Cardiac muscle cell (in vitro differentiated cells and primary cell): ENCODE results near the gene CHD9NB. TPM values are rescaled to one million over a fixed set of nuclear protein-coding genes. Genes with fewer than 3 reads are reported as not detected.

Experiments used
- DNase-seq, 2 donors: peaks; one replicate each; pipeline versions ENCODE4 v3.0.0 to v3.0.0-alpha.2; 2010 to 2017; ENCODE audit warnings: low read depth in 1 of 2, low spot score in 1 of 2
- H3K27ac ChIP-seq: fragments of 200-600 bp; sonication (generic); 2 replicates; pipeline ENCODE4 v1.5.1; 2016
- H3K27me3 ChIP-seq: fragments of 200-600 bp; sonication (generic); 2 replicates; pipeline ENCODE4 v1.6.0; 2016; ENCODE audit warnings: control low read depth
- H3K36me3 ChIP-seq: fragments of 200-600 bp; sonication (generic); 2 replicates; pipeline ENCODE4 v1.5.1; 2016; ENCODE audit warnings: control low read depth
- H3K4me1 ChIP-seq: fragments of 200-600 bp; sonication (generic); 2 replicates; pipeline ENCODE4 v1.8.1; 2017; ENCODE audit warnings: low read depth, mild to moderate bottlenecking, mixed run types
- H3K4me3 ChIP-seq: fragments of 200-600 bp; sonication (generic); 2 replicates; pipeline ENCODE4 v1.5.1; 2016; ENCODE audit warnings: mild to moderate bottlenecking
- H3K9me3 ChIP-seq: fragments of 200-600 bp; sonication (generic); 2 replicates; pipeline ENCODE4 v1.5.1; 2017; ENCODE audit warnings: low read depth, mild to moderate bottlenecking, control low read depth
- CTCF ChIP-seq: IDR thresholded peaks from 2 replicates; pipeline ENCODE4 v1.5.1; 2012; ENCODE audit warnings: low read depth, mild to moderate bottlenecking, low read length
- polyA plus RNA-seq: library from polyadenylated mRNA; unstranded; fragments of >200 nt; fragmentation: Nextera tagmentation; extraction: Ambion mirVana; gene quantifications from 2 replicates; pipeline ENCODE4 v1.2.1, GENCODE V29; 2016
- total RNA-seq: library from RNA; depleted of rRNA; stranded (reverse); fragments of >200 nt; gene quantifications from 2 replicates; pipeline ENCODE4 v1.2.3, GENCODE V29; 2016

CHD9NB gene
- total RNA-seq (0.12 TPM in 1 of 2 replicates, not detected in the other), polyA plus RNA-seq (not detected in 2 replicates)

GRCh38 chr16:53052519-53053501 lies at the start of gene CHD9NB:
Gene CHD9NB, minus strand, starts transcription at chr16:53052897. Its CDS starts 8,739 bp downstream, at chr16:53044158.
- no peak for TF ChIP-seq CTCF
- Histone ChIP-seq H3K27me3 (no peaks in the 10 kb centered on the region), H3K4me3 (no peak within 1 kb of the TSS), H3K27ac (no peak within 1 kb of the TSS), H3K4me1 (no peaks in the 10 kb centered on the region), H3K36me3 (no peaks in the 10 kb centered on the region), H3K9me3 (no peaks in the 10 kb centered on the region)
- DNase-seq: peak in 1 of 2 donors; percentile 86

- Histone ChIP-seq H3K36me3 (no peaks in the 10 kb centered on the region), H3K27me3 (no peaks in the 10 kb centered on the region), H3K9me3 (no peaks in the 10 kb centered on the region), H3K4me1 (peaks cover 15% of the 10 kb centered on the region), H3K27ac (peak overlapping the region; percentile 93), H3K4me3 (no peak overlapping the region)
- no peak for TF ChIP-seq CTCF
- no peak for DNase-seq
These were observed 48.2 kb upstream of the CHD9NB start for GRCh38 chr16:53100889-53101288.

GRCh38 chr16:53100131-53100748 lies 47.5 kb upstream of the CHD9NB start:
- Histone ChIP-seq H3K36me3 (no peaks in the 10 kb centered on the region), H3K9me3 (no peaks in the 10 kb centered on the region), H3K27me3 (no peaks in the 10 kb centered on the region), H3K4me1 (peaks cover 15% of the 10 kb centered on the region), H3K27ac (peak overlapping the region; percentile 93), H3K4me3 (peak overlapping the region; percentile 5)
- TF ChIP-seq CTCF: no peak
- DNase-seq: no peak

GRCh38 chr16:53099318-53100130 lies 46.8 kb upstream of the CHD9NB start:
- Histone ChIP-seq H3K4me1 (peaks cover 15% of the 10 kb centered on the region), H3K4me3 (peak overlapping the region; percentile 5), H3K27ac (peak overlapping the region; percentile 93), H3K27me3 (no peaks in the 10 kb centered on the region), H3K36me3 (no peaks in the 10 kb centered on the region), H3K9me3 (no peaks in the 10 kb centered on the region)
- DNase-seq: peak; percentile 81 to 97
- no peak for TF ChIP-seq CTCF
